GM23248 (cell line): Measurements from ENCODE around the gene RSBN1L.

Experiments
- EZH2 ChIP-seq: fragments of 200-600 bp; sonication (generic); IDR thresholded peaks from 2 replicates; pipeline ENCODE4 v1.6.1; 2018; ENCODE audit warnings: antibody characterized with exemption, mild to moderate bottlenecking; ENCODE audit not compliant: insufficient read depth, poor library complexity, severe bottlenecking
- EZH2phosphoT487 ChIP-seq: fragments of 200-600 bp; sonication (generic); IDR thresholded peaks from 2 replicates; pipeline ENCODE4 v1.6.1; 2018; ENCODE audit warnings: antibody characterized with exemption, moderate library complexity, mild to moderate bottlenecking, low read depth; ENCODE audit not compliant: insufficient read depth

GRCh38 chr7:77766801-77767605 is 70.7 kb downstream of the RSBN1L start:
- TF ChIP-seq EZH2, result no peak
- no peak for TF ChIP-seq EZH2phosphoT487
